ENCODE results near the gene ZNF544. TPM values are rescaled to one million over a fixed set of nuclear protein-coding genes. Genes with fewer than 3 reads are reported as not detected.
A peak's percentile ranks its signal among the peaks of the same experiment; 100 is the strongest.
"Not testable (repeated sequence)": the region's sequence is repeated elsewhere in the genome, so short reads cannot be mapped to it uniquely, and the experiment has no call there.

The ZNF544 gene
- total RNA-seq, 1 donor from 2014 or later, result 39.0 TPM

GRCh38 chr19:58252102-58252685 is 23.5 kb downstream of the ZNF544 start:
- DNase-seq (ENCODE audit: low read depth in 2 of 2), result no peak

- not testable (repeated sequence) for DNase-seq (ENCODE audit: low read depth in 2 of 2)
Measured at GRCh38 chr19:58258259-58258658, 29.5 kb downstream of the ZNF544 start.

- no peak for DNase-seq (ENCODE audit: low read depth in 2 of 2)
Measured at GRCh38 chr19:58261600-58261967, 32.9 kb downstream of the ZNF544 start.

DNA sequence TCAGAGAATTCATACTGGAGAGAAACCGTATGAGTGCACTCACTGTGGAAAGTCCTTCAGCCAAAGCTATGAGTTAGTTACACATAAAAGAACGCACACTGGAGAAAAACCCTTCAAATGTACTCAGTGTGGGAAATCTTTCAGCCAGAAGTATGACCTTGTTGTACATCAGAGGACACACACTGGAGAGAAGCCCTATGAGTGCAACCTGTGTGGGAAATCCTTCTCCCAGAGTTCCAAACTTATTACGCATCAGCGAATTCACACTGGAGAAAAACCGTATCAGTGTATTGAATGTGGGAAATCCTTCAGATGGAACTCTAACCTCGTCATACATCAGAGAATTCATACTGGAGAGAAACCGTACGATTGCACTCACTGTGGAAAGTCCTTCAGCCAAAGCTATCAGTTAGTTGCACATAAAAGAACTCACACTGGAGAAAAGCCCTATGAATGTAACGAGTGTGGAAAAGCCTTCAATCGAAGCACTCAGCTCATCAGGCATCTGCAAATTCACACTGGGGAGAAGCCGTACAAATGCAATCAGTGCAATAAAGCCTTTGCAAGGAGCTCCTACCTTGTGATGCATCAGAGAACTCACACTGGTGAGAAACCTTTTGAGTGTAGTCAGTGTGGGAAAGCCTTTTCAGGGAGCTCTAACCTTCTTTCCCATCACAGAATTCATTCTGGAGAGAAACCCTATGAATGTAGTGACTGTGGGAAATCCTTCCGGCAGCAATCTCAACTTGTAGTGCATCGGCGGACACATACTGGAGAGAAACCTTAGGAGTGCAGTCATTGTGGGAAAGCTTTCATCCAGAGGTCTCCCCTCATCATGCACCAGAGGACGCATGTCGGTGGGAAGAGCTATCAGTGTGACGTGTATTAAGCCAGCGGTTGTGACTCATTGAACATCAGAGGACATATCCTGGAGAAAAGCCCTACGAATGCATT is 33.5 kb downstream of the ZNF544 start:
- DNase-seq (ENCODE audit: low read depth in 2 of 2), result no peak

DNA sequence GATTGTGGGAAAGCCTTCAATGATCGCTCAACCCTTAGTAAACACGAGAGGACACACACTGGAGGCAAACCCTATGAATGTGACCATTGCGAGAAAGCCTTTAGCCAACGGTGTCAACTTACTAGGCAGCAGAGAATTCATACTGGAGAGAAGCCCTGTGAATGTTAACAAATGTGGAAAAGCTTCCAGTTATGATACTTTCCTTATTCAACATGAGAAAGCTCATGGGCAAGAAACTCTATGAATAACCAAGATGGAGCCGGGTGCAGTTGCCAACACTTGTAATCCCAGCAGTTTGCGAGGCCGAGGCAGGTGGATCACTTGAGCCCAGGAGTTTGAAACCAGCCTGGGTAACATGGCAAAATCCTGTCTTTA is 34.2 kb downstream of the ZNF544 start:
- no peak for DNase-seq (ENCODE audit: low read depth in 2 of 2)

GRCh38 chr19:58265100-58265499 is 36.4 kb downstream of the ZNF544 start:
- no peak for DNase-seq (ENCODE audit: low read depth in 2 of 2)

GRCh38 chr19:58268344-58268743 is 39.6 kb downstream of the ZNF544 start:
- no peak for DNase-seq (ENCODE audit: low read depth in 2 of 2)

- DNase-seq (ENCODE audit: low read depth in 2 of 2), result peak in 1 of 2 donors; percentile 57
Measured at GRCh38 chr19:58274771-58275201, 46.1 kb downstream of the ZNF544 start.

- DNase-seq (ENCODE audit: low read depth in 2 of 2), result no peak
Measured at GRCh38 chr19:58275564-58275963, 46.9 kb downstream of the ZNF544 start.

DNA sequence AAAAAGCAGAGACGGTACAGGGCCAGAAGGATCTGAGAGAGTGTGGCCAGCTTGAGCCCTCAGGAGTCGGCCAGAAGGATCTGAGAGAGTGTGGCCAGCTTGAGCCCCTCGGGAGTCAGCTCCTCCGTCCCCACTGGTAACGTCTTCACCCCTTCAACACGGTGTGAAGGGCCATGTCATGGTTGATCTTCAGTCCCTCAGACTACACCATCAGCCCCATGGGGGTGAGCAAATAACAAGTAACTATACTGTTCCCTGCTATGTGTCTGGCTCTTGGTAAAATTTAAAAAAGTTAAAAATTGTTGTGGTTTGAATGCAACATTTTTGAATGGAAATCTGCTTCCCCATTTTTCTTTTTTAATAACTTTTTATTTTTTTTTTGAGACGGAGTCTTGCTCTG is 48.5 kb downstream of the ZNF544 start:
- DNase-seq (ENCODE audit: low read depth in 2 of 2), result no peak

DNA sequence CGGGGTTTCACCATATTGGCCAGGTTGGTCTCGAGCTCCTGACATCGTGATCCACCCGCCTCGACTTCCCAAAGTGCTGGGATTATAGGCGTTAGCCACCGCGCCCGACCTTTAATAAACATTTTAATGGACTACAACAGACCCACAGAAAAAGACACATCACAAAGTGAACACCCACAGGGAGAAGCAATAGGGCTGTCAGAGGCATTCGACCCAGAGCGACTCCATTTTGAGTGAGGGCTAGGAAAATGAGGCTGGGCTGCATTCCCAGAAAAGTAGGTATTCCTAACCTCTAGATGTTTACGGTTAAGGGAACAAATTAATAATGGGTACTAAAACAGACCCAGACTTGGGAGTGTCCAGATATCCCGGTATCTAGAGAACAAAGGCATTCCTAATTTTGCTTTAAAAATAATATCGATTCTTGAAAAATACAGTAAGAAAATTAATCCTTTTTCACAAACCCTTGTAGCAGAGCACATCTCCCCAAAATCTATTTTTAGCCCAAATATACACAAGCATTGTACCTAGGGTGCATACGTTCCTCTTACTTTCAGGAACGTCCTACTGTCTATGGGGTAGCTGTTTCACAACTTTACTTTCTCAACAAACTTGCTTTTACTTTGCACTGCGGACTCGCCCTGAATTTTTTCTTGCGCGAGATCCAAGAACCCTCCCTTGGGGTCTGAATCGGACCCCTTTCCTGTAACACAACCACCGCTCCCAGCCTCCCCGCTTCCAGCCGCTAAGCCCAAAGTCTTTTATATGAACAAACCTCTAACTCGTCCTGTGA is 49.2 kb downstream of the ZNF544 start:
- DNase-seq (ENCODE audit: low read depth in 2 of 2), result no peak

DNA sequence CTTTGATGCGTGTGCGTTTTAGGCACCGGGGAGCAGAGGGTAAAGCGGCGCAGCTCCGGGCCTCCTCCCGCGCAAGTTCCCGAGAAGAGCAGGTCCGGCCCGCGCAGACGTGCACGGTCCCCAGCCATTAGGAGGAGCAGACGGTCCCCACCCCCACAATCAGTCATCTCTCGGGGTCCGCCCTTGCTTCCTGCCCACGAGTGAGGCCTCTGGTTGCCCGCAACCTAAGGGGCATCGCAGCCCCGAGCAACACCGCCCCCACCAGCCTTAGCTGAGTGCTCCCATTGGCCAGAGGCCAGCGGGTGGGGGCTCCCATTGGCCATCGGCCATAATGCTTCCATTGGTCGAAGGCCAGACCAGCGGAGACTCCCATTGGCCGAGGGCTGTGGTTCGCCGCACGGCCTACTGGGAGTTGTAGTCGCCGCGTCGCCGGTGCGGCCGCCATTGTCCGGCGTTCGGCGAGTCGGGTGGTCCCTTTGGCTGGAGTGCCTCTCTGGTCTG is 49.9 kb downstream of the ZNF544 start, which contains the start of gene ZNF8:
ZNF8 (plus strand) TSS at position 415 of the 501 bp plus-strand sequence. CDS start 127 bp downstream, outside the sequence.
- peak; percentile 98 to 99 for DNase-seq (ENCODE audit: low read depth in 2 of 2)

GRCh38 chr19:58279042-58279924 is 50.6 kb downstream of the ZNF544 start:
- peak; percentile 81 to 87 for DNase-seq (ENCODE audit: low read depth in 2 of 2)

DNA sequence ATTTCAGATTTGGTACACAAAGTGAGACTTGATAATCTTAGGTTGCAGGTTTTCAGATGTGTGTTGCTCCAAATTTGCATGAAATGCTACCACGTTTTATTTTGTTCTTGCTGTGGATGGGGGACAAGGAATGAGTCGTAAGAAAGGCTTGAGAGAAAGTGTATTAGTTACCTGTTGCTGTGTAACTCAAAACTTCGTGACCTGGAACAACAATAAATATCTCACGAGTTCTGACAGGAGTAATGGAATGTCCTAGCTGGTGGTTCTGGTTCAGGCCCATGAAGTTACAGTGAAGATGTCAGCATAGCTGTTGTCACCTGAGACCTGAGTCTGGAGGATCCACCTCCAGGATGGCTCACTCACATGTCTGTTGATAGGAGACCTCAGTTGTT is 51.2 kb downstream of the ZNF544 start:
- no peak for DNase-seq (ENCODE audit: low read depth in 2 of 2)

GRCh38 chr19:58284199-58284598 is 55.5 kb downstream of the ZNF544 start:
- DNase-seq (ENCODE audit: low read depth in 2 of 2), result no peak

DNA sequence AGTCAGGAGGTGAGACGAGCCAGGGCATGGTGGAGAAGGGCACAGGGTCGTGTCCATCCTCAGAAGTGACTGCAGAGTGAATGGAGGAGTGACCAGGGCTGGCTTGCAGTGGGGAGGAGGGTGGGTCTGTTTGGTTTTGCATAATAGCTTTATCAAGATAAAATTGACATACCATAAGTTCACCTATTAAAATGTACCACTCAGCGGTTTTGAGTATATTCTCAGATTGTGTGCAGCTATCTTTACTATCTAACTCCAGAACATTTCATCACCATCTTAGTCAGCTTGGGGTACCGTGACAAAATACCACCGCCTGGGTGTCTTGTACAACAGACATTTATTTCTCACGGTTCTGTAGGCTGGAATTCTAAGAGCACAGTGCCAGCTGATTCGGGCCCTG is 63.2 kb downstream of the ZNF544 start:
- DNase-seq (ENCODE audit: low read depth in 2 of 2), result no peak

- no peak for DNase-seq (ENCODE audit: low read depth in 2 of 2)
Measured at GRCh38 chr19:58294743-58295374, 66.1 kb downstream of the ZNF544 start.

DNA sequence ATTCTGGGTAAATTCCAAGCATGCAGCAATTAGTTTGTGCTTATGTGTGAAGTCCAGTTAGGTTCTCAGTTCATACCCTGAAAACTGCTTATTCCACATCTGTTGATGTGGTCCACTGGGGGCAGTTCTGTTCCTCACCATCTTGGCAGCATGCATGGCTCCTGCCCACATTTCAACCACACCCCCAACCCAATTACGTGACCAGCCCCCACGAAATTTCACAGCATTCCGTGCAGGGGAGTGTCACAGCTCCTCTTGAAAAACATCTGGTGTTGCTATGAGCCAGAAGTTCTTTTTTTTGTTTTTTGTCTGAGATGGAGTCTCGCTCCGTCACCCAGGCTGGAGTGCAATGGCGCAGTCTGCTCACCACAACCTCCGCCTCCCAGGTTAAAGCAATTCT is 67.4 kb downstream of the ZNF544 start:
- no peak for DNase-seq (ENCODE audit: low read depth in 2 of 2)

DNA sequence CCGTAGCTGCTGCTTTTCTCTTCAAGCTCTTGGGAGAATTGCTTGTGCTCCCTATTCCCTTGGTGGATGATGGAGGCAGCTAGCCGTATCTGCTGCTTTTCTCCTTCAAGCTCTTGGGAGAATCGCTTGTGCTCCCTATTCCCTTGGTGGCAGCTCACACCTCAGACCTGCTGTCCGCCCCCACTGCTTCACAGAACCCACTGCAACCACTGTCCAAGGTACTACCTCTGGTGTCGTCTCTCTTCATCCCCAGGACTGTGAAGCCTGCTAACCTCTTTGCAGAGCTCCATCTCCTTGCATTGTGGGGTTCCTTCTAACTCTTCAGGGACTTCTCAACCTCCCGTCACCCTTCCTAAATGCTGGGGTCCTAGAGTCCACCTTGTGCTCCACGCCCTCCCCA is 71.9 kb downstream of the ZNF544 start:
- no peak for DNase-seq (ENCODE audit: low read depth in 2 of 2)

DNA sequence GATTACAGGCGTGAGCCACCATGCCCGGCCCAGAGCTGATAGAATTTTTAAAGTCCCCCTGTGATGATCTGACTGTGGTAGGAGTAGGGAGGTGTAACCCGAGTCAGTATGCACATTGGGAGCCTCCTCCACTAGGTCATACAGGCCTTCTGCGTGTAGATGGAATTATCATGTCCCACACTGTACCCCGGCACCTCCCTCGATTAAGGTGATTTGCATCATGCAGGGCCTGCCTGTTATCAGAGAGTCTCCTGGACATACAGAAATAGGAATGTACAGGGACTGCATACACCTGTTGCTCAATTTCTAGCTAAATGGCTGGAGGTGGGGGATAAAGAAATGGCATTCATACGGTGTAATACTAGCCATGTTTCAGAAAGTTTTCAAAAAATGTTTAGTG is 75.5 kb downstream of the ZNF544 start:
- no peak for DNase-seq (ENCODE audit: low read depth in 2 of 2)

- DNase-seq (ENCODE audit: low read depth in 2 of 2), result no peak
Measured at GRCh38 chr19:58304748-58305064, 76.0 kb downstream of the ZNF544 start.

All from dermis microvascular lymphatic vessel endothelial cell (primary cell).